Measurements from ENCODE around the gene ZBTB20. TPM values are rescaled to one million over a fixed set of nuclear protein-coding genes. Genes with fewer than 3 reads are reported as not detected.

The ZBTB20 gene
- total RNA-seq, 2 experiments from 2014 or later: 8.1 TPM

DNA sequence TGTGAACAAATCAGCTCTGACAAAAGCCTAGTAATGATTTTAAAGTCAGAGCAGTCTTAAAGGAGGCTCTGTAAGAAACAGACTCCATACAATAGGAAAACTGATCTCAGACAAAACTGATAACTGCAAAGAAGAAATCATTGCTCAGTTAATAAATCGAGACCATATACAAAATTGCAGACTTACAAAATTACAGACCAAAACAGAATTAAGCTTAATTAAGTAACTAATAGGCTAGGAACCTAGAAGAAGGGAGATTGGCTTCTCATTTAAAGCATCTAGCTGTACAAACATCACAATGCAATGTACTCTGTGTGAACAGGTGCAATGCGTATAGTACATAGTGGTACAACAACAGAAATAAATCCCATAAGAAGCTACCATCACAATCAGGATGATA, 46.3 kb downstream of the ZBTB20 start:
- ATAC-seq: no peak
- Mint-ChIP-seq H3K4me3 (peak overlapping the region; percentile 75), H3K27ac (no peak overlapping the region), H3K4me1 (ENCODE audit: low read depth) (peaks cover 19% of the 10 kb centered on the region), H3K9me3 (ENCODE audit: insufficient read depth) (no peaks in the 10 kb centered on the region), H3K36me3 (ENCODE audit: low read depth) (peaks cover 8% of the 10 kb centered on the region), H3K27me3 (ENCODE audit: low read depth) (no peaks in the 10 kb centered on the region)
- DNase-seq: no peak
- ChIA-PET CTCF (interaction anchor here (0.8 to 2.9 kb wide), 11 partner anchors 8 to 592 kb away, joined by 3 to 12 read pairs (median 4); no protein-coding TSS in a partner anchor), POLR2A (interaction anchor here (0.9 to 1.1 kb wide), 2 partner anchors 10 to 45 kb away, joined by 4 to 6 read pairs; no protein-coding TSS in a partner anchor)

DNA sequence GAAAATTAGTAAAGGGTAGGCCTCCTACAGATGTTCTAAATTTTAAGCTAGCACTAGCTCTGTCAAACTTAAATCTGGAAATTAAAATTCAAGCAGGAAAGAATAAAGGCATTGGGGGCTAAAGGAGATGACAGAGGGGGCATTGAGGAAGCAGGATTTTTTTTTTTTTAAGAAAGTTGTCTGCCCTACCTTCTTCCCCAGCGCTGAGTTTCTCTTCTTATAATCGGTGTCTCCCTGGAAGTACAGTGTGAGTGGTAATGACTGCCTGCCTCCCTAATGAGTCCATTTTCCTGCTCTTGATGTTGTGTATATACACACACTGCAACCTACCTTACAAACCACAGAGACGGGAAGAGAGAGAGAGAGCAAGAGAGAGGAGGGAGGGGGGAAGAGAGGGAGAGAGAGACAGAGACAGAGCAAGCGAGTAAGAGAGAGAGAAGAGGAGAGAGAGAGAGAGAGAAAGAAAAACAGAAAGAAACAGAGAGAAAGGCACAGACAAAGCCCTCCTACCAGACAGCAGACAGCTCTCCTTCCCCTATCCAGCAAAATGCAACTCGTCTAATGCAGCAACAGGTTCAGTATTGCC, 47.0 kb downstream of the ZBTB20 start:
- ATAC-seq: peak; percentile 90
- peak; percentile 46 for DNase-seq
- POLR2A ChIA-PET: interaction anchor here (0.6 to 1.1 kb wide), 2 partner anchors 46 to 872 kb away, joined by 3 to 6 read pairs; no protein-coding TSS in a partner anchor
- Mint-ChIP-seq H3K27ac (peak overlapping the region; percentile 78), H3K4me3 (peak overlapping the region; percentile 75), H3K27me3 (ENCODE audit: low read depth) (no peaks in the 10 kb centered on the region), H3K36me3 (ENCODE audit: low read depth) (peaks cover 8% of the 10 kb centered on the region), H3K4me1 (ENCODE audit: low read depth) (peaks cover 19% of the 10 kb centered on the region), H3K9me3 (ENCODE audit: insufficient read depth) (no peaks in the 10 kb centered on the region)
- CTCF ChIA-PET: interaction anchor here (0.6 to 2.9 kb wide), 8 partner anchors 9 to 538 kb away, joined by 4 to 12 read pairs (median 4); no protein-coding TSS in a partner anchor

DNA sequence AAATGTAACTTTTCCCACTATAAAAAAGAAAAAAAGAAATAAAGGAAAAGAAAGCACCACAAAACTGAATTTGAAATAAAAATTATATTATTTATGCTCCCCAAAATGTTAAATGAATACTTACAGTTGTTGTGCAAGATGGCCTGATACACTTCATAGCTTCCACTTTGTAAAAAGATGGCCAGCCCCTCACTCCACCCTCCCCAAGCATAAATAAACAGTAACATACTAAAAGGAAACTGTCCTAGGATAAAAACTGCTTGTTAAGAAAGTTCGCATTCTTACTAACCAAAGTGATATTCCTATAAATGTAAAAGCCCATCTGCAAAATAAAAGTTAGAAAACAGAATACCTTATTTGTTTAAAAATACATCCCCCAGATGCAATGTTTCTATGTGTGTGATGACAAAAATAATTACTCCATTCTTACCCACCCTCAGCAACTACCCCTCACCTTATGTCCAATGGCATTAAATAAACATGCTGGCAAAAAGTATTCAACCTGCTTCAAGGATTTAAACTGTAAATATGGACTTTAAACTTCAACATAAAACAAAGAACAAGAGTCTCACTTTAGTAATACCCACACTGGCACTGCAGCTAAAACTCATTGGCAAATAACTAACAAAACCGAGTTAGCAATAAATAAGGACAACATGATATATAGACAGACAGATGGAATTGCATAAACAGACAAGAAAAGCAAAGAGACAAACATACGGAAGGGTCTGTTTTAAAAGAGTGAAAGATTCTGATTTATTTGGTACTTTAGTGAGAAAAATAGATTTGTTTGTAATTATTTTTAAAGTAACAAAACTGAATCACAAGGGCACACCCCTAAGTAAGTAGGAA, 47.7 kb downstream of the ZBTB20 start:
- ATAC-seq (no peak), DNase-seq (no peak)
- ChIA-PET CTCF (interaction anchor here (0.6 to 2.9 kb wide), 3 partner anchors 65 to 539 kb away, joined by 4 to 12 read pairs (median 5); no protein-coding TSS in a partner anchor), POLR2A (interaction anchor here (0.6 kb wide), 1 partner anchor 871 kb away, joined by 3 read pairs; no protein-coding TSS in a partner anchor)
- Mint-ChIP-seq H3K27me3 (ENCODE audit: low read depth) (no peaks in the 10 kb centered on the region), H3K27ac (peak overlapping the region; percentile 5), H3K4me3 (peak overlapping the region; percentile 75), H3K36me3 (ENCODE audit: low read depth) (peaks cover 6% of the 10 kb centered on the region), H3K4me1 (ENCODE audit: low read depth) (peaks cover 19% of the 10 kb centered on the region), H3K9me3 (ENCODE audit: insufficient read depth) (no peaks in the 10 kb centered on the region)

DNA sequence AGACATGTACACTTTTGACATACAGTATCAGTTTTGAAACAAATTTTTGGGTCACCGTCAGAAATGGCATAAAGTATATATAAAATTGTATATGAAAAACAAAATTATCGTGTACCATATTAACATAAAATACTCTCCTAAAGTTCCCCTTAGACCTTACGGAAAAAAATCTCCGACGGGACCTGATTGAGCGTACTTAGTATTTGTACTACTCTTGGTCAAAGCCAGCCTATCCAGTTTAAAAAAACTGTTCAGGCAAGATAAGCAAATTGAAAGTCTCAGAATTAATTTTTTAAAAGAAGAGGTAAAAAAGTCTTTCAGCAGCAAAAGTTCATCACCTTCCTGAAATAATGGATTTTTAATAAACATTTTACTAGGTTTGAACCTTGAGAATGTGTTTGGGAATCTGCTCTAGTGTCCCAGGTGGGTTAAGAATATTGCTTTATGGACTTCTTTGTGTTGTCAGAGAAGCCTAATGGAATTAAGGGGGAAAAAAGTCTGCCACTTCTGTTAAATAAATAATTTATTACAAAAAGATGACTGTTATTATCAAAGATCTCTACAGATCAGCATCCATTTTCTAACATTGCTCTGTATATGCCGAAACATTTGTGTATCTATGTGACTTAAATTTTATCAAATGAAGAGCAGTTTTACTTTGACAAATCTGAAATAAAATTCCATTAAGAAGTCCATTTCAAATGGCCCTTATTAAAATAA, 48.6 kb downstream of the ZBTB20 start:
- H3K36me3 Mint-ChIP-seq (ENCODE audit: low read depth): no peaks in the 10 kb centered on the region
- no peak overlapping the region for H3K27ac Mint-ChIP-seq
- no peak for ATAC-seq
- H3K4me3 Mint-ChIP-seq: no peak overlapping the region
- no peaks in the 10 kb centered on the region for H3K27me3 Mint-ChIP-seq (ENCODE audit: low read depth)
- H3K4me1 Mint-ChIP-seq (ENCODE audit: low read depth): peaks cover 19% of the 10 kb centered on the region
- DNase-seq: no peak
- no peaks in the 10 kb centered on the region for H3K9me3 Mint-ChIP-seq (ENCODE audit: insufficient read depth)
- ChIA-PET CTCF (no interaction called here), POLR2A (no interaction called here)

DNA sequence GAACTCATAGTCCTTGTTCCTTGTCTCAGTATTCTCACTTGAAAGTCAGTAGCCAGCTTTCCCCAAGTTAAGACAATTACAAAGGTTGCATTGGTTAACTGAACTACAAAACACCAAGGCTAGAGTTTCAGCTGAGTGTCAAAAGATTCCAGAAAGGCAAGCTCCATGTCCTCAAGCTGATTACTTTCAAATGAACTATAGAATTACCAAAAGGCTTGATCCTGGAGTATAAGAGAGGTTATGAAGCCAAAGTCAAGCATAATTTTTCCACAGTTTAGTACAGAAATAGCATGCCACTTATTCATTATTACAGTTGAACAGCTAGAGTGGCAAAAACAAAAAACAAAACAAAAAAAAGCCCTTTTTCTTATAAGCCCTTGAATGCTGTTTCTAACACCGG, 51.9 kb downstream of the ZBTB20 start:
- Mint-ChIP-seq H3K4me1 (ENCODE audit: low read depth) (peaks cover 10% of the 10 kb centered on the region), H3K4me3 (no peak overlapping the region), H3K9me3 (ENCODE audit: insufficient read depth) (no peaks in the 10 kb centered on the region), H3K27ac (no peak overlapping the region), H3K36me3 (ENCODE audit: low read depth) (no peaks in the 10 kb centered on the region), H3K27me3 (ENCODE audit: low read depth) (no peaks in the 10 kb centered on the region)
- DNase-seq (no peak), ATAC-seq (no peak)
- ChIA-PET CTCF (interaction anchor here (1.6 to 5.2 kb wide), 3 partner anchors 8 to 72 kb away, joined by 5 to 79 read pairs (median 27); partner anchors contain the start of gene ZBTB20), POLR2A (no interaction called here)

DNA sequence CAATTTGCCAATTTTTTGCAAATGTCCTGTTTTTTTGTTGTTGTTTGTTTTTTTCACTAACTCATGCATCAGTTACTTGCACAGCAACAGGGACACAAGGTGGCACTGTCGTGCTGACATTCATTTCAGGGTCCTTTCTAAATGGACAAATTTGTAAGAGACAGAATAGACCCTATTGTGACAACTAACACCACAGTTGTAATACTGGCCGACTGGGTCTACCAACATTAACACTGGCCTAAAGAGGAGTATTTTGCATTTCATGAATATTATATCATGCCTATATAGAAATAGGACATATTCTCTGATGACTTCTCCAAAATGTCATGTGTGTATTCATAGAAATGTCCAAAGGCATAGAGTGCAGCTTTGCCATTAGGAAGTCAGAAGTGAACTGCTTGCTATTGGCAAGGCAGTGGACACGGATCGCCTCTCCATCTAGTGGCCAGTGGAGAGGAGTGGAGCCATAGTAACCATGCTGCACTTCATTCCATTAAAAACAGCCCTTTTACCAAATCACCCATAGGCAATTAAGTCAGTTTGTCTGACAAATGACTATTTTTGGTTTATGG, 54.8 kb downstream of the ZBTB20 start:
- Mint-ChIP-seq H3K9me3 (ENCODE audit: insufficient read depth) (no peaks in the 10 kb centered on the region), H3K27ac (no peak overlapping the region), H3K27me3 (ENCODE audit: low read depth) (no peaks in the 10 kb centered on the region), H3K4me1 (ENCODE audit: low read depth) (no peaks in the 10 kb centered on the region), H3K4me3 (no peak overlapping the region), H3K36me3 (ENCODE audit: low read depth) (no peaks in the 10 kb centered on the region)
- POLR2A ChIA-PET: no interaction called here
- CTCF ChIA-PET: interaction anchor here (0.6 to 5.2 kb wide), 17 partner anchors 8 to 723 kb away, joined by 3 to 79 read pairs (median 5); partner anchors contain the start of gene ZBTB20
- DNase-seq (peak; percentile 70), ATAC-seq (peak; percentile 51)

DNA sequence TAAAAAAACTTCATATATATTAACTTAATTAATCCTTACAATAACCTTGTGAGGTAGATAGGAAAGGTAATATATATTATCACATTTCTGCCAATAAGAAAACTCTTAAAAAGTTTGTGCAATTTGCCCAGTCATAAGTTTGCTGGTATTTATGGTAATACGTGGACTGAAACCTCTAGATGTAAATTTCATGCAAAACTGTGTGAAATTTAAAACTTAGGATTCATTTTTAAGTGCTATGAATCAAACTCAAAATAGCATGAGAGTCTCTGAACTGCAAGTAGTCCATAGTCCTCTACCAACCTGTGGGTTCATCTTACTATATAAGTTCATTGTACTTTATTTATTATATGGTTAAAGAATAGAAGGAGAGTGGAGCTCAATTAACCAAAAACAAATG, 56.4 kb downstream of the ZBTB20 start:
- CTCF ChIA-PET: interaction anchor here (1.4 to 5.2 kb wide), 6 partner anchors 10 to 725 kb away, joined by 4 to 79 read pairs (median 10); no protein-coding TSS in a partner anchor
- ATAC-seq (no peak), DNase-seq (no peak)
- no peak overlapping the region for H3K4me3 Mint-ChIP-seq
- H3K27ac Mint-ChIP-seq: no peak overlapping the region
- H3K4me1 Mint-ChIP-seq (ENCODE audit: low read depth): no peaks in the 10 kb centered on the region
- H3K36me3 Mint-ChIP-seq (ENCODE audit: low read depth): no peaks in the 10 kb centered on the region
- POLR2A ChIA-PET: no interaction called here
- no peaks in the 10 kb centered on the region for H3K27me3 Mint-ChIP-seq (ENCODE audit: low read depth)
- no peaks in the 10 kb centered on the region for H3K9me3 Mint-ChIP-seq (ENCODE audit: insufficient read depth)

DNA sequence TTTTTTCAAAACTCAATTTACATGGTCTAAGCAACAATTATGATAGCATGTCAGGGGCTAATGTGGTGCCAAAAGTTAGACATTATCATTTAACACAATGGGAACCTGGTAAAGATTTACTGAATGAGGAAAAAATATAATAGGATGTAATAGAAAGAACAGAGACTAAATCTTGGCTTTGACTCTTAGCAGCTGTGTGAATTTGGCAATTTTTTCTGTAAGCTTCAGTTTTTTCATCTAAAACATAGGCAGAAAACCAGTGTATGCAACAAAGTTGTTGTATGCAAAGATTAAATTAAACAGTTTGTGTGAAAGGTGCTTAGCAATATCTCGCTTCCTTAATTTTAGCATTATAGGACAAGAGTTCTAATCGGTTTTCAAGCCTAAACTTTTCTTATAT, 57.6 kb downstream of the ZBTB20 start:
- H3K36me3 Mint-ChIP-seq (ENCODE audit: low read depth): no peaks in the 10 kb centered on the region
- ChIA-PET POLR2A (no interaction called here), CTCF (interaction anchor here (1.3 kb wide), 1 partner anchor 80 kb away, joined by 4 read pairs; no protein-coding TSS in a partner anchor)
- H3K4me3 Mint-ChIP-seq: no peak overlapping the region
- no peaks in the 10 kb centered on the region for H3K27me3 Mint-ChIP-seq (ENCODE audit: low read depth)
- DNase-seq (no peak), ATAC-seq (no peak)
- H3K27ac Mint-ChIP-seq: no peak overlapping the region
- H3K9me3 Mint-ChIP-seq (ENCODE audit: insufficient read depth): no peaks in the 10 kb centered on the region
- no peaks in the 10 kb centered on the region for H3K4me1 Mint-ChIP-seq (ENCODE audit: low read depth)

DNA sequence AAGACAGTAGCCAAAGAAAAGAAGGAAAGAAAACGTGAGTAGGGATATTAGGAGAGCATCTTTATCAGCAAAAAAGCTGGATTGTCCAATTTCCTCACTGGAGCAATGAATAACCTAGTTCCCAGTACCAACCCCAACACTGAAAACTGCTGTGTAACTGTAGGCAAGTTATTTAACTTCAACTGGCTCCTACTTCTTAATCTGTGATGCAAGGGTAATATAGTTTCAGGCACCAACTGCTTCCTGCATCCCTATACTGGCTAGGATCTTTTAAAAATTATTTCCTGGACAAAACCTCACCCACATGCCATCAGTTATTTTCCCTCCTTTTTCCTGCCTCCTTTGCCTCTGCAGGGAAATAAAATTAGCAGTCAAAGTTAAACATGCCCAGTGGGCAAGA, 59.6 kb downstream of the ZBTB20 start:
- CTCF ChIA-PET: interaction anchor here (1.7 kb wide), 1 partner anchor 8 kb away, joined by 5 read pairs; no protein-coding TSS in a partner anchor
- H3K4me3 Mint-ChIP-seq: no peak overlapping the region
- POLR2A ChIA-PET: no interaction called here

DNA sequence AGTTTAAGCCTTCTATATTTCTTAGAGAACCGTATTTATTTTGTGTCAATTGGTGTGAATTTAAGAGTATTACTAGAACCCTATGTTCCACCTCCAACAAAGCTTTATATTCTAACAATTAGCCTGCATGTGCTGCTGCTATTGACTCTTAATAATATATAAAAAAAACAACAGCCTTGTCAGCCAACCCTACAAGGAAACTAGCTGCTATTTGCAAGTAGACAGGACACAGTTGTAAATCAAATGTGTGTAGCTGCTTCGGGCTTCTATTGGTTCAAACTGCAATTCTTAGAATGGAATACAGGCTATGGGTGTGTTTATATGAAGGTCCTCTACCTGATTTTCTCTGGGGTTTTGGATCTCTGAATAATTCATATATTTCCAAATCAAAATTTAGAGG, 60.7 kb downstream of the ZBTB20 start:
- ChIA-PET POLR2A (no interaction called here), CTCF (interaction anchor here (1.7 to 1.8 kb wide), 3 partner anchors 9 to 698 kb away, joined by 4 to 5 read pairs (median 5); no protein-coding TSS in a partner anchor)
- no peak for DNase-seq
- Mint-ChIP-seq H3K4me3 (no peak overlapping the region), H3K4me1 (ENCODE audit: low read depth) (no peaks in the 10 kb centered on the region), H3K36me3 (ENCODE audit: low read depth) (no peaks in the 10 kb centered on the region), H3K27me3 (ENCODE audit: low read depth) (no peaks in the 10 kb centered on the region), H3K27ac (no peak overlapping the region), H3K9me3 (ENCODE audit: insufficient read depth) (no peaks in the 10 kb centered on the region)
- no peak for ATAC-seq

More for the DNA sequence above, 59.6 kb downstream of the ZBTB20 start:
- no peaks in the 10 kb centered on the region for H3K36me3 Mint-ChIP-seq (ENCODE audit: low read depth)
- ATAC-seq: no peak
- no peaks in the 10 kb centered on the region for H3K9me3 Mint-ChIP-seq (ENCODE audit: insufficient read depth)
- no peak for DNase-seq
- no peaks in the 10 kb centered on the region for H3K4me1 Mint-ChIP-seq (ENCODE audit: low read depth)
- no peak overlapping the region for H3K27ac Mint-ChIP-seq
- no peaks in the 10 kb centered on the region for H3K27me3 Mint-ChIP-seq (ENCODE audit: low read depth)

DNA sequence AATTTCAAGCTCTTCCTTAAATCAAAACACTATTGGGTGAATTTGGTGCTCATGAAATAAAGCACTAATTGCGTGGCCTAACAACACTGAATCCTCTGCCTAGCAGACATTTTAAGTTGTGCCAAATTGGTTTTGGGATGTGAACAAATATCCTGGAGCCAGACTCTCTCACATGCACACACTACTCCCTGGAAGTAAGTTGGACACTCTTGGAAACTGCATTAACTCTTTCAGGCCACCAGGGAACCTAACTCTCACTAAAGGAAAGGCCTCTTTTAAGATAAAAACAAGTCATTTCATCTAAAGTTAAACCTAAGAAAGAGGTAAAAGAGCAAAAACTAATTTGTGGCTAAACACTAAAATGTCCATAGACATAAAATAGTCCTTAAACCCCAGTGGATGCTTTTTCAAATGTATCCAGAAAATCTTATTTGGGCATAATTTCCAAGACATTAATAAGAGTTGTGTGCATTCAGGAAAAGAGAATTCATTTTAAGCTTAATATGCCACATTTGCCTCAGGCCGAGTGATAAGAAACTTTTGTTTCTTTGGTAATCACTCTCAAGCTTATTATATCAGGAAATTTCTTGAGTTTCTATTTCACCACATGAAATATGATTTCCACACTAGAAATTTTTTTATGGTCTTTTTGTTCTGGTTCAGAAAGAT, 61.8 kb downstream of the ZBTB20 start:
- ATAC-seq (no peak), DNase-seq (no peak)
- POLR2A ChIA-PET: no interaction called here
- Mint-ChIP-seq H3K4me1 (ENCODE audit: low read depth) (no peaks in the 10 kb centered on the region), H3K27me3 (ENCODE audit: low read depth) (no peaks in the 10 kb centered on the region), H3K4me3 (no peak overlapping the region), H3K36me3 (ENCODE audit: low read depth) (no peaks in the 10 kb centered on the region), H3K9me3 (ENCODE audit: insufficient read depth) (no peaks in the 10 kb centered on the region), H3K27ac (no peak overlapping the region)
- CTCF ChIA-PET: interaction anchor here (0.6 to 1.8 kb wide), 5 partner anchors 15 to 701 kb away, joined by 3 to 5 read pairs (median 4); no protein-coding TSS in a partner anchor
